ENCODE measurements around the gene RUNX2.

RUNX2 gene

DNA sequence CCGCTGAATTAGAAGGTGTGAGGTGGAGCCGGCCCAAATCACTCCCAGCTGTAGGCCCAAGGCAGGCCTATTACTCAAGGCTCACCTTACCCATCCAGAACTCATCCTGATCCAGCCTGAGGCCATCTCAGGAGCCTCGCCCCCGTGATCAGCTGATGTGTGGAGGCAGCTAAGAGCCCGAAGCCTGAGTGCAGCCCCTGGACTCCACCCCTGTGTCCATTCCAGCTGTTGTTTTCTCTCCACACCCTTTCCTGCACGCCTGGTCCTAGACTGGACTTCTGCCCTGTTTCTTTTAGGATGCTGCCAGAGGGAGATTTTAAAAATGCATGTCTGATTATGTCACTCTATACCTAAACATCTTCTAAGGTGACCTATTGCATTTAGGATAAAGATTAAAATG, 174.3 kb downstream of the RUNX2 start:
- TF ChIP-seq, protein P1, sequence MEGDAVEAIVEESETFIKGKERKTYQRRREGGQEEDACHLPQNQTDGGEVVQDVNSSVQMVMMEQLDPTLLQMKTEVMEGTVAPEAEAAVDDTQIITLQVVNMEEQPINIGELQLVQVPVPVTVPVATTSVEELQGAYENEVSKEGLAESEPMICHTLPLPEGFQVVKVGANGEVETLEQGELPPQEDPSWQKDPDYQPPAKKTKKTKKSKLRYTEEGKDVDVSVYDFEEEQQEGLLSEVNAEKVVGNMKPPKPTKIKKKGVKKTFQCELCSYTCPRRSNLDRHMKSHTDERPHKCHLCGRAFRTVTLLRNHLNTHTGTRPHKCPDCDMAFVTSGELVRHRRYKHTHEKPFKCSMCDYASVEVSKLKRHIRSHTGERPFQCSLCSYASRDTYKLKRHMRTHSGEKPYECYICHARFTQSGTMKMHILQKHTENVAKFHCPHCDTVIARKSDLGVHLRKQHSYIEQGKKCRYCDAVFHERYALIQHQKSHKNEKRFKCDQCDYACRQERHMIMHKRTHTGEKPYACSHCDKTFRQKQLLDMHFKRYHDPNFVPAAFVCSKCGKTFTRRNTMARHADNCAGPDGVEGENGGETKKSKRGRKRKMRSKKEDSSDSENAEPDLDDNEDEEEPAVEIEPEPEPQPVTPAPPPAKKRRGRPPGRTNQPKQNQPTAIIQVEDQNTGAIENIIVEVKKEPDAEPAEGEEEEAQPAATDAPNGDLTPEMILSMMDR (conservative IDR thresholded peaks at IDR 0.05; ENCODE audit: low read length): no peak
- H3K4me3 ChIP-seq (ENCODE audit: low read length): no peak overlapping the region
- no peak for DNase-seq (ENCODE audit: low read depth)

DNA sequence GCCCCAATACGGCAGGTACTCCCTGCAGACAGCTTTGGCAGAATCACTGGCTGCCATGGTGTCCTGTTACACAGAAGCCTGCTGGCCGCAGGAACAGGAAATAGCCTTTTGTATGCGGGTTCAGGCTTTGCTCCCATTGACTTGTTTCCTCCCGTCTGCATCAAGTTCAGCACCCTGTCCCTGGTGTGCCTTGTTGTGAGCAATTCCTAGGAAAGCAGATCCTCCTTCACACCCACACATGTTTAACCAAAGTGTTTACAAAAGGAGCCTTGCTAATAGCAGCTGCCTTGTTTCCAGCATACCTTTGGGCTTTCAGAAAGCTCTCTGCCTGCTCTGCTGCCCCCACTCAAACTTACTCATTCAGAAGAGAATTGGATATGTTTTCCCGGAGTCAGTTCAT, 176.8 kb downstream of the RUNX2 start:
- no peak overlapping the region for H3K4me3 ChIP-seq (ENCODE audit: low read length)
- peak; percentile 55 for DNase-seq (ENCODE audit: low read depth)
- TF ChIP-seq, protein P1 (conservative IDR thresholded peaks at IDR 0.05; ENCODE audit: low read length): no peak

DNA sequence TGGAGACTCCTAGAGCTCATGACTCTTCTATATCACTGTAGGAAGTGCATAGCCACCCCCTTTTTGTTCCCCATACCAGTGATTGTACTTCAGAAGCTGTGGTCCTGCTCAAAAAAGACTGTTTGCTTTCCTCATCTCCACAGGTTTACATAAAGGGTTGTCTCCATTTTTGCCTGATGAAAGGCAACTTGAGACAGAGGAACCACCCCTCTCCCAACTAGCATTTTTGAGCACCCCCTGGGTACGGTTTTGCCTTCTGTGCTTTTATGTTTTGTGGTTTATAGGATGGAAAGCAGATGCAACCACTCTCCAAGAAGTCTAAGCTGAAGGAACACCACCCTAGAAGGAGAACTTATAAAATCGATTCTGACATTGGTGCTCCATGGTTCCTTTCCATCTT, 177.3 kb downstream of the RUNX2 start:
- no peak overlapping the region for H3K4me3 ChIP-seq (ENCODE audit: low read length)
- TF ChIP-seq, protein P1 (conservative IDR thresholded peaks at IDR 0.05; ENCODE audit: low read length): no peak
- no peak for DNase-seq (ENCODE audit: low read depth)

DNA sequence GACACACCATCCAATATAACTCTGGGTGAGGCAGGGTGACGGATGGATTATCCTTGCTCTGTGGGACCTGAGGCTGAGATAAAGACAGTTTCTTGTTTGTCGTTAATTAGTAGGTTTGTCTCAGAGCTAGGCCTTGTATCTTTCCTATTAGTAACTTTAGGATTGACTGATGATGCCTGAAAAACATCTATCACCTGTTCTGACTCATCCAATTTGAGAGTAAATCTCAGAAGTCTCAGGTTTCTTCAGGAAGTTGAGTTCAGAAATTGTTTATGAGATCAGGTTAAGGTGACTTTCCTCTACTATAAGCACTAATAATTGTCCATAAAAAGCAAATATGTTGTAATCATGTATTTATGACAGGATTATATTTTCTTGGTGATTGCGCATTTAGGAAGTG, 179.1 kb downstream of the RUNX2 start:
- H3K4me3 ChIP-seq (ENCODE audit: low read length): no peak overlapping the region
- TF ChIP-seq, protein P1 (conservative IDR thresholded peaks at IDR 0.05; ENCODE audit: low read length): no peak
- DNase-seq (ENCODE audit: low read depth): no peak

DNA sequence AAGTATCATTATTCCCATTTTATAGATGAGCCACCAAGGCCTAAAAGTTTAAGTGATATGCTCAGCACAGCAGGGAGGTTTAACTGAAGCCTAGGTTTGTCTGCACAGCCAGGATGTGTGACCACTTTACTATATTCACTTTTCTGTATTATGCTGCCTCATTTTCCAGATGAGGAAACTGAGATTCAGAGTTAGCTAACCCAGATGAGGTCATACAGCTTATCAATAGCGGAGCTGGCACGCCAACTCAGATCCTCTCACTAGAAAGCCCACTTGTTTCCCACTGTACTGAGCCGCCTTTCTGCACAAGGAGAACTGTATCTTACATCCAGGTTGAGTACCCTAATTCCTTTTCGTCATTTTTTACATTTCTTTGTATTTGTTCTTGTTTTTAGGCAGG, 181.3 kb downstream of the RUNX2 start:
- TF ChIP-seq, protein P1 (conservative IDR thresholded peaks at IDR 0.05; ENCODE audit: low read length): no peak
- no peak for DNase-seq (ENCODE audit: low read depth)
- H3K4me3 ChIP-seq (ENCODE audit: low read length): no peak overlapping the region

DNA sequence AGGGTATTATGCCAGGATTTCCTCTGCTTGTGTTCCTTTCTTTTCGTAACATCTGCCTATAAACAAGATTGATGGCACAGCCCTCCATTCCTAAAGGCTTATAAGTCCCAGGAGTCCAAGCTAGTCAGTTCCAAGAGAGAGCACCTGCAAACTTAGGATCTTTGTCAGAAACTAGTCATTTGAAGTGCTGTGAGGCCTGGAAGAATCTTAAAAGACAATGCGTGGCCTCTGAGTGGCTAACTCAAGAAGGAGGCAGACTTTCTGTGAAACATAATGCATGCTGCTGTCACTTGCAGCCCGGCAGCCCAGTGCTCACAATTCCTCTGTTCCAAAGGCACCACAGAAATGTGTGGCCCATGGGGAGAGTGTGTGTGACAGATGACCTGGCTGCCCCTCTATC, 184.6 kb downstream of the RUNX2 start:
- DNase-seq (ENCODE audit: low read depth): no peak
- no peak overlapping the region for H3K4me3 ChIP-seq (ENCODE audit: low read length)

DNA sequence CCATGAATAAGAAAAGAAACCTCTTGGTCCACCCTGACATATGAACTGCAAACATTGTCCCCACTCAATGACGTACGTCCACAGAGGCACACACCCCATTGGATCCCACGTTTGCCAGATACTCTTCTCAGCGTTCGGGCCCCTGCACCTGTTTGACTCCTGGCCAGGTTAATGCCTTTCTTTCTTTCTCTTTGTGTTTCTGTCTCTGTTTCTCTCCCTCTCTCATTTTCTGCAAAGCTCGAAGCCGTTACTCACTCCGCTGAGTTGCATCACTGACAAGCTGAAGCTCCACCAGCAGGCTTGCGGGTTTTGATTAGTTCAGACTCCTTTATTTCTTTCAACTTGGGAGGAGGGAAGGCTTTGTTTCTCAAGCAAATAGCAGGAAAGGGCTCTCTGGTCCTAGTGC, 185.1 kb downstream of the RUNX2 start:
- no peak for DNase-seq (ENCODE audit: low read depth)

More for the DNA sequence above, 184.6 kb downstream of the RUNX2 start:
- TF ChIP-seq, protein P1 (conservative IDR thresholded peaks at IDR 0.05; ENCODE audit: low read length): no peak

More for the DNA sequence above, 185.1 kb downstream of the RUNX2 start:
- no peak overlapping the region for H3K4me3 ChIP-seq (ENCODE audit: low read length)
- TF ChIP-seq, protein P1 (conservative IDR thresholded peaks at IDR 0.05; ENCODE audit: low read length): no peak

Measured in AG10803 (cell line).